MCF 10A (cell line): ENCODE data around the gene PLXDC1. TPM values are rescaled to one million over a fixed set of nuclear protein-coding genes. Genes with fewer than 3 reads are reported as not detected.
A peak's percentile ranks its signal among the peaks of the same experiment; 100 is the strongest.

Source experiments
- BruUV-seq: library from RNA; stranded (reverse); fragments of 400-500 nt; replicated peaks from 2 replicates; lab custom pipeline; 2021; lab: Mats Ljungman, UMichigan
- CTCF ChIA-PET: fragments of 300-600 bp; sonication (Branson Sonifier 250); formaldehyde crosslinking; extraction: SDS; loops from one replicate; lab custom pipeline; 2021; ENCODE audit warnings: antibody characterized with exemption, inconsistent platforms; lab: Yijun Ruan, JAX
- POLR2A ChIA-PET: fragments of 300-600, 350-650 bp; sonication (Branson Sonifier 250); formaldehyde crosslinking; extraction: SDS; loops from one replicate; lab custom pipeline; 2020; ENCODE audit warnings: antibody characterized with exemption, inconsistent platforms; lab: Yijun Ruan, JAX
- DNase-seq: peaks from one replicate; pipeline ENCODE4 v3.0.0-alpha.2; 2018; ENCODE audit not compliant: unreplicated experiment
- H3K27ac Mint-ChIP-seq: one replicate; pipeline ENCODE4 v1.8.0; 2022; ENCODE audit warnings: mild to moderate bottlenecking, low read depth, mixed read lengths; ENCODE audit not compliant: unreplicated experiment
- H3K27me3 Mint-ChIP-seq: one replicate; pipeline ENCODE4 v1.8.0; 2022; ENCODE audit warnings: mixed read lengths; ENCODE audit not compliant: insufficient read depth, unreplicated experiment
- H3K36me3 Mint-ChIP-seq: one replicate; pipeline ENCODE4 v1.8.0; 2022; ENCODE audit warnings: mild to moderate bottlenecking, moderate library complexity, mixed read lengths; ENCODE audit not compliant: insufficient read depth, unreplicated experiment
- H3K4me1 Mint-ChIP-seq: one replicate; pipeline ENCODE4 v1.8.0; 2022; ENCODE audit warnings: mixed read lengths; ENCODE audit not compliant: insufficient read depth, unreplicated experiment
- H3K4me3 Mint-ChIP-seq: one replicate; pipeline ENCODE4 v1.8.0; 2022; ENCODE audit warnings: mild to moderate bottlenecking, moderate library complexity, mixed read lengths; ENCODE audit not compliant: unreplicated experiment
- H3K9me3 Mint-ChIP-seq: one replicate; pipeline ENCODE4 v1.8.0; 2022; ENCODE audit warnings: mixed read lengths; ENCODE audit not compliant: unreplicated experiment
- intact Hi-C: fragments of 100-400 bp; cut with micrococcal nuclease; formaldehyde crosslinking; loops from 2 replicates; pipeline ENCODE4 v1.14.1; 2022
- total RNA-seq: library from RNA; stranded (reverse); gene quantifications from 2 replicates; pipeline ENCODE4 v1.2.3, GENCODE V29; 2022
- TF ChIP-seq, protein P1 (sequence below): fragments of 200-600 bp; IDR thresholded peaks from one replicate; pipeline ENCODE4 v1.8.0; 2022; ENCODE audit warnings: antibody characterized with exemption, mild to moderate bottlenecking; ENCODE audit not compliant: unreplicated experiment

The PLXDC1 gene
- total RNA-seq, 1 experiment from 2014 or later, result 0.61 TPM

DNA sequence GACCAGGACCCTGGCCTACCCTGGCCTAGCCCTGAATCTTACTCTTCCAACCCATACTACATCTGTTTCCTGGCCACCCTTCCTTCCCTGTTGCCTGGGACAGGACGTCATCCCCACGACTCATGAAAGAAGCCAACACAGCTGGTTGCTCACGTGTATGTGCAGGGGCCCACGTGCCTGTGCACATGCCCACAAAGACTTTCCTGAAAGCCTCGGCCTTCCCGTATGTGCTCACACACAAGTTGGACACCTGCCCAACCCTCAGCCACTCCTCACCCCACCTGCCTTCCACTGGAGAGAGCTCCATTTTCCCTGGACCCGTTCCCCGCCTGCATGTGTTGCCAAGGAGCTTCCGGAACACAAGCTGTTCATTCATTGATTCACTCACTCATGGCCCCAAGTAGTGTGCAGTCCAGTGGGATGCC, 7.0 kb downstream of the PLXDC1 start:
- CTCF ChIA-PET, result interaction anchor here (0.5 to 2.8 kb wide), 6 partner anchors 9 to 293 kb away, joined by 3 to 21 read pairs (median 3); no protein-coding TSS in a partner anchor
- intact Hi-C loops, result no loop called here
- DNase-seq, result peak; percentile 95
- POLR2A ChIA-PET, result interaction anchor here (0.6 to 2.0 kb wide), 6 partner anchors 9 to 345 kb away, joined by 3 to 7 read pairs (median 4); no protein-coding TSS in a partner anchor
- no TSS peak for BruUV-seq
- peak overlapping the region; percentile 86 for H3K27ac Mint-ChIP-seq
- H3K4me3 Mint-ChIP-seq, result no peak overlapping the region
- no peaks in the 10 kb centered on the region for H3K27me3 Mint-ChIP-seq
- H3K9me3 Mint-ChIP-seq, result no peaks in the 10 kb centered on the region
- H3K36me3 Mint-ChIP-seq, result peaks cover 5% of the 10 kb centered on the region
- H3K4me1 Mint-ChIP-seq, result peaks cover 26% of the 10 kb centered on the region
- TF ChIP-seq, protein P1, sequence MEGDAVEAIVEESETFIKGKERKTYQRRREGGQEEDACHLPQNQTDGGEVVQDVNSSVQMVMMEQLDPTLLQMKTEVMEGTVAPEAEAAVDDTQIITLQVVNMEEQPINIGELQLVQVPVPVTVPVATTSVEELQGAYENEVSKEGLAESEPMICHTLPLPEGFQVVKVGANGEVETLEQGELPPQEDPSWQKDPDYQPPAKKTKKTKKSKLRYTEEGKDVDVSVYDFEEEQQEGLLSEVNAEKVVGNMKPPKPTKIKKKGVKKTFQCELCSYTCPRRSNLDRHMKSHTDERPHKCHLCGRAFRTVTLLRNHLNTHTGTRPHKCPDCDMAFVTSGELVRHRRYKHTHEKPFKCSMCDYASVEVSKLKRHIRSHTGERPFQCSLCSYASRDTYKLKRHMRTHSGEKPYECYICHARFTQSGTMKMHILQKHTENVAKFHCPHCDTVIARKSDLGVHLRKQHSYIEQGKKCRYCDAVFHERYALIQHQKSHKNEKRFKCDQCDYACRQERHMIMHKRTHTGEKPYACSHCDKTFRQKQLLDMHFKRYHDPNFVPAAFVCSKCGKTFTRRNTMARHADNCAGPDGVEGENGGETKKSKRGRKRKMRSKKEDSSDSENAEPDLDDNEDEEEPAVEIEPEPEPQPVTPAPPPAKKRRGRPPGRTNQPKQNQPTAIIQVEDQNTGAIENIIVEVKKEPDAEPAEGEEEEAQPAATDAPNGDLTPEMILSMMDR, result no peak

DNA sequence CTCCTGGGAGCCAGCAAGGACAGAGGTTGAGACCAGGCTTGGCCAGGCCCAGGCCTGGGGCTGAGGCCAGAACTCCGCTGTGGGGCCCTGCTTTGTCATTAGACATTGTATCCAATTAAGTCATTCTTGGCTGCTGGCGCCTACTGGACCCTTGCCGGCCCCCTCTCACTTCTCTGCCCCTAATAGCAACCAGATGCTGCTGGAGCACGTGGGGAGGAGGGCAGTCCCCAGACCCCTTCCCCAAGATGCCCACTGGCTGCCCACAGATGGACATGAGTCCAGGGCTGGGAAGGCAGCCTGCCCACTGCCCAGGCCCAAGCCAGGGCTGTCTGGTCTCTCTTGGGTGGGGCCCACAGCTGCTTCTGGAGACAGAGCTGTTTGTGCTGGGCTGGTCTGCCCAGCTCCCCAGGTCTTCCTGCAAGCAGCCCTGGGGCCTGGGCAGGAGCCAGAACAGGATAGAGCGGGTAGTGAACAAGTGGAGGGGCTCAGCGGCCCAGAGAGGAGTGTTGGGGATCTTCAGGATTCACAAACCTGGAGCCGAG, 7.8 kb downstream of the PLXDC1 start:
- peak overlapping the region; percentile 86 for H3K27ac Mint-ChIP-seq
- intact Hi-C loops, result no loop called here
- H3K9me3 Mint-ChIP-seq, result no peaks in the 10 kb centered on the region
- no peak for DNase-seq
- ChIA-PET CTCF (interaction anchor here (0.6 to 2.8 kb wide), 5 partner anchors 10 to 162 kb away, joined by 3 to 21 read pairs (median 3); no protein-coding TSS in a partner anchor), POLR2A (interaction anchor here (0.6 to 2.0 kb wide), 6 partner anchors 10 to 345 kb away, joined by 3 to 7 read pairs (median 4); no protein-coding TSS in a partner anchor)
- H3K4me3 Mint-ChIP-seq, result no peak overlapping the region
- peaks cover 34% of the 10 kb centered on the region for H3K4me1 Mint-ChIP-seq
- TF ChIP-seq, protein P1, result no peak
- no TSS peak for BruUV-seq
- no peaks in the 10 kb centered on the region for H3K27me3 Mint-ChIP-seq
- peaks cover 5% of the 10 kb centered on the region for H3K36me3 Mint-ChIP-seq

DNA sequence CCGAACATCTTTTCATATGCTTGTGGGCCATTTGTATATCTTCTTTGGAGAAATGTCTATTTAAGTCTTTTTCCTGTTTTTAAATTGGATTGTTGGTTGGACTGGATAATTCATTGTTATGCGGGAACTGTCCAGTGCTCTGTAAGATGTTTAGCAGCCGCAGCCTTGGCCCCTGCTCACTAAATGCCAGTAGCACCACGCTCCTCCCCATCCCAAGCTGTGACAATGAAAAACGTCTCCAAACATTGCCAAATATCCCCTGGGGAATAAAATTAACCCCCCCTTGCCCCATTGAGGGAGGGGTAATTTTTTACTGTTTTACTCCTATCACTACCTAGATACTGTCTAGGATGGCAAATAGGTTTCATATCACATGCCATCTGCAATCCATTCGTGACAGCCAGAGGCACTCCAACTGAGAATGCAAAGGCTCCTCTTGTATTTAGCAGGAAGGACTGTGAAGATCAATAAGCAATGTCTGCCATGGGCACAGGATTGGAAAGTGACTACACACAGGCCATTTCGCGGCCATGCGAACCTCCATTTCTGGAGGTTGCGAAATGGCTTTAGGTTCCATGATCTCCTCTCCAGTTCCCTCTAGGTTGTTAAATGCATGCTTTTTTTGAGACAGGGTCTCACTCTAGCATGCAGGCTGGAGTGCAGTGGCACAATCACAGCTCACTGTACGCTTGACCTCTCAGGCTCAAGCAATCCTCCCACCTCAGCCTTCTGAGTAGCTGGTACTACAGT, 9.3 kb downstream of the PLXDC1 start:
- intact Hi-C loops, result no loop called here
- CTCF ChIA-PET, result interaction anchor here (1.5 kb wide), 1 partner anchor 159 kb away, joined by 6 read pairs; no protein-coding TSS in a partner anchor
- TF ChIP-seq, protein P1, result no peak
- Mint-ChIP-seq H3K27me3 (no peaks in the 10 kb centered on the region), H3K4me1 (peaks cover 42% of the 10 kb centered on the region), H3K4me3 (no peak overlapping the region), H3K9me3 (no peaks in the 10 kb centered on the region), H3K27ac (no peak overlapping the region), H3K36me3 (peaks cover 5% of the 10 kb centered on the region)
- BruUV-seq, result no TSS peak
- POLR2A ChIA-PET, result no interaction called here
- DNase-seq, result no peak

DNA sequence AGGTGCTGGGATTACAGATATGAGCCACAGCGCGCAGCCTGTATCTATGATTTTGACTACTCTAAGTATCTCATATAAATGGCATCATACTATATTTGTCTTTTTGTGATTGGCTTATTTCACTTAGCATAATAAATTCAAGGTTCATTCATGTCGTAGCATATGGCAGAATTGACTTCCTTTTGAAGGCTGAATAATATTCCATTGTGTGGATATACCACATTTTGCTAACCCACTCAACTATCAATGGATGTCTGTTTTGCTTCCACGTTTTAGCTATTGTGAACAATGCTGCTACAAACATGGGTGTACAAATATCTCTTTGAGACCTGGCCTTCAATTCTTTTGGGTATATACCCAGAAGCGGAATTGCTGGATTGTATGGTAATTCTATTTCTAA, 10.1 kb downstream of the PLXDC1 start:
- intact Hi-C loops, result no loop called here
- DNase-seq, result no peak
- TF ChIP-seq, protein P1, result no peak
- H3K27ac Mint-ChIP-seq, result no peak overlapping the region
- ChIA-PET POLR2A (no interaction called here), CTCF (interaction anchor here (1.9 kb wide), 1 partner anchor 12 kb away, joined by 12 read pairs; no protein-coding TSS in a partner anchor)
- H3K4me1 Mint-ChIP-seq, result peaks cover 42% of the 10 kb centered on the region
- BruUV-seq, result no TSS peak
- no peaks in the 10 kb centered on the region for H3K9me3 Mint-ChIP-seq
- no peak overlapping the region for H3K4me3 Mint-ChIP-seq
- H3K36me3 Mint-ChIP-seq, result peaks cover 5% of the 10 kb centered on the region
- no peaks in the 10 kb centered on the region for H3K27me3 Mint-ChIP-seq
